ENCODE results near the gene SPAG9. TPM values are rescaled to one million over a fixed set of nuclear protein-coding genes. Genes with fewer than 3 reads are reported as not detected.

SPAG9 gene
- total RNA-seq, 1 donor from 2014 or later, result 55.4 TPM

GRCh38 chr17:50926523-50926922 is 194.1 kb downstream of the SPAG9 start:
- TF ChIP-seq, protein P1, sequence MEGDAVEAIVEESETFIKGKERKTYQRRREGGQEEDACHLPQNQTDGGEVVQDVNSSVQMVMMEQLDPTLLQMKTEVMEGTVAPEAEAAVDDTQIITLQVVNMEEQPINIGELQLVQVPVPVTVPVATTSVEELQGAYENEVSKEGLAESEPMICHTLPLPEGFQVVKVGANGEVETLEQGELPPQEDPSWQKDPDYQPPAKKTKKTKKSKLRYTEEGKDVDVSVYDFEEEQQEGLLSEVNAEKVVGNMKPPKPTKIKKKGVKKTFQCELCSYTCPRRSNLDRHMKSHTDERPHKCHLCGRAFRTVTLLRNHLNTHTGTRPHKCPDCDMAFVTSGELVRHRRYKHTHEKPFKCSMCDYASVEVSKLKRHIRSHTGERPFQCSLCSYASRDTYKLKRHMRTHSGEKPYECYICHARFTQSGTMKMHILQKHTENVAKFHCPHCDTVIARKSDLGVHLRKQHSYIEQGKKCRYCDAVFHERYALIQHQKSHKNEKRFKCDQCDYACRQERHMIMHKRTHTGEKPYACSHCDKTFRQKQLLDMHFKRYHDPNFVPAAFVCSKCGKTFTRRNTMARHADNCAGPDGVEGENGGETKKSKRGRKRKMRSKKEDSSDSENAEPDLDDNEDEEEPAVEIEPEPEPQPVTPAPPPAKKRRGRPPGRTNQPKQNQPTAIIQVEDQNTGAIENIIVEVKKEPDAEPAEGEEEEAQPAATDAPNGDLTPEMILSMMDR (IDR thresholded peaks at IDR 0.05; ENCODE audit: unreplicated experiment), result no peak
- H3K36me3 Mint-ChIP-seq (ENCODE audit: insufficient read depth), result no peaks in the 10 kb centered on the region

DNA sequence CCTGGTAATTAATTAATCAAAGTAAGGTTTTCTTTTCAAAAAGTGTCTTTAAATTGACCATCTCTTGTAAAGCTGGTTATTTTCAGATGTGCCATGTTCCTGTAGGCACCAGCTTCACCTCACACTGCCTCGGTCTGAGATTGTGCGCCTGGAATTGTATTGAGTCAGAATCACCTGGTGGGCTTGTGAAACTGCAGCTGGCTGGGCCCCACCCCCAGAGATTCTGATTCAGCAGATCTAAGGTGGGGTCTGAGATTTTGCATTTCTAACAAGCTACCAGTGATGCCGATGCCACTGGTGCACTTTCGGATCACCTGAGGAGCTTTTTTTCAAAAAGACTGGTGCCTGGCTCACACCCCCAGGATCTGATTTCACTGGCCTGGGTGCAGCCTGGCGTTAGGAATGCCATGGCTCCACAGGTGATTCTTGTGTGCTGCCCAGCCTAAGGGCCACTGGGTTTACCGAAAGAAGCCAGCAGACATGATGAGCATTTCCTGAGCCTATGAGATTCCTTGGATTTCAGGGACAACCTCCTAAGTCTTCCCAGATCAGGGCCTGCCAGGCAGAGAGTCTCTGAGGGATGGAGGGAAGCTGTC is 195.3 kb downstream of the SPAG9 start:
- TF ChIP-seq, protein P1 (IDR thresholded peaks at IDR 0.05; ENCODE audit: unreplicated experiment), result no peak
- no peaks in the 10 kb centered on the region for H3K9me3 Mint-ChIP-seq (ENCODE audit: low read depth)
- H3K36me3 Mint-ChIP-seq (ENCODE audit: insufficient read depth), result no peaks in the 10 kb centered on the region
- H3K27ac Mint-ChIP-seq, result no peak overlapping the region
- H3K4me3 Mint-ChIP-seq (ENCODE audit: low read depth), result no peak overlapping the region
- peaks cover 13% of the 10 kb centered on the region for H3K27me3 Mint-ChIP-seq
- H3K4me1 Mint-ChIP-seq (ENCODE audit: low read depth), result peaks cover 9% of the 10 kb centered on the region
- DNase-seq (ENCODE audit: low spot score, unreplicated experiment), result no peak

More at GRCh38 chr17:50926523-50926922, 194.1 kb downstream of the SPAG9 start:
- Mint-ChIP-seq H3K4me1 (ENCODE audit: low read depth) (peaks cover 8% of the 10 kb centered on the region), H3K27ac (no peak overlapping the region), H3K9me3 (ENCODE audit: low read depth) (no peaks in the 10 kb centered on the region), H3K27me3 (peaks cover 13% of the 10 kb centered on the region), H3K4me3 (ENCODE audit: low read depth) (no peak overlapping the region)
- no peak for DNase-seq (ENCODE audit: low spot score, unreplicated experiment)

DNA sequence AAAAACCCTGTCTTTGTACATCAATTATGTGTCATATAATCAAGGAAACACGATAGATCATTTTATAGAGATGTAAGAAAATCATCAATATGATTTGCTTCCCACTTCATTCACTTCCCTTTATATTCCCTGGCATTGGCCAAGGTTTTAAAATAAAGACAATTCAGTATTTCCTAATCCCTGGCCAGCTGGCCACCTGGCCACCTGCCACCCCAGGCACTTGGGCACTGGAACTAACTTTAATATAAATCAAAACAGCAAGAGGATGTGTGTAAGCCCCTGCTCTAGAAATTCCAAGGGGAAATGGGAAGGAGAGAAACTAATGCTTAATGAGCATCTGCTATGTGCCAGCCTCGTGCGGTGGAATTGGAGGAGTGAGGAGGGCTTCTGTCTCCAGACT is 195.9 kb downstream of the SPAG9 start:
- H3K27me3 Mint-ChIP-seq, result peaks cover 10% of the 10 kb centered on the region
- DNase-seq (ENCODE audit: low spot score, unreplicated experiment), result no peak
- peaks cover 7% of the 10 kb centered on the region for H3K4me1 Mint-ChIP-seq (ENCODE audit: low read depth)
- H3K27ac Mint-ChIP-seq, result no peak overlapping the region
- TF ChIP-seq, protein P1 (IDR thresholded peaks at IDR 0.05; ENCODE audit: unreplicated experiment), result no peak
- no peak overlapping the region for H3K4me3 Mint-ChIP-seq (ENCODE audit: low read depth)
- H3K36me3 Mint-ChIP-seq (ENCODE audit: insufficient read depth), result no peaks in the 10 kb centered on the region
- no peaks in the 10 kb centered on the region for H3K9me3 Mint-ChIP-seq (ENCODE audit: low read depth)

DNA sequence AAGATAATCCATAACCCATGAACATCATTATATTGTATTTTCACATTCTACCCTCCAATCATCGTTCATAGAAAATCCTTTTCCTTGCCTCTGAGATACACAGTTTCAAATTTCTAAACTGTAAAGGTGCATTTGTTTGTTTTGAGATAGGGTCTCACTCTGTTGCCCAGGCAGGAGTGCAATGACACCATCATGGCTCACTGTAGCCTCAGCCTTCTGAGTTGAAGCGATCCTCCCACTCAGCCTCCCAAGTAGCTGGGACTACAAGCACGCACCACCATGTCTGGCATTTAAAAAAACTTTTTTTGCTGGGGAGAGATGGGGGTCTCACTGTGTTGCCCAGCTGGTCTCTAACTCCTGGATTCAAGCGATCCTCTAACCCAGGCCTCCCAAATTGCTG is 196.4 kb downstream of the SPAG9 start:
- Mint-ChIP-seq H3K27me3 (peaks cover 9% of the 10 kb centered on the region), H3K36me3 (ENCODE audit: insufficient read depth) (no peaks in the 10 kb centered on the region), H3K27ac (no peak overlapping the region), H3K4me1 (ENCODE audit: low read depth) (peaks cover 10% of the 10 kb centered on the region), H3K4me3 (ENCODE audit: low read depth) (no peak overlapping the region), H3K9me3 (ENCODE audit: low read depth) (no peaks in the 10 kb centered on the region)
- TF ChIP-seq, protein P1 (IDR thresholded peaks at IDR 0.05; ENCODE audit: unreplicated experiment), result no peak
- no peak for DNase-seq (ENCODE audit: low spot score, unreplicated experiment)

- H3K9me3 Mint-ChIP-seq (ENCODE audit: low read depth), result no peaks in the 10 kb centered on the region
- TF ChIP-seq, protein P1 (IDR thresholded peaks at IDR 0.05; ENCODE audit: unreplicated experiment), result no peak
- no peak overlapping the region for H3K27ac Mint-ChIP-seq
- no peaks in the 10 kb centered on the region for H3K36me3 Mint-ChIP-seq (ENCODE audit: insufficient read depth)
- peaks cover 15% of the 10 kb centered on the region for H3K4me1 Mint-ChIP-seq (ENCODE audit: low read depth)
- no peak overlapping the region for H3K4me3 Mint-ChIP-seq (ENCODE audit: low read depth)
- peaks cover 8% of the 10 kb centered on the region for H3K27me3 Mint-ChIP-seq
- no peak for DNase-seq (ENCODE audit: low spot score, unreplicated experiment)
Measured at GRCh38 chr17:50923611-50924010, 197.1 kb downstream of the SPAG9 start.
